Measurements from ENCODE around the gene DOCK9.

GRCh38 chr13:98819382-98820010 is 158.4 kb downstream of the DOCK9 start:
- TF ChIP-seq POLR2A (IDR thresholded peaks at IDR 0.05) (no peak), CTCF (IDR thresholded peaks at IDR 0.05) (no peak), EP300 (IDR thresholded peaks at IDR 0.05) (no peak), POLR2AphosphoS5 (IDR thresholded peaks at IDR 0.05) (no peak)

Data from suprapubic skin (tissue), 4 donors.